Right cardiac atrium (tissue), 5 donors: ENCODE data around the gene EDC3. TPM values are rescaled to one million over a fixed set of nuclear protein-coding genes. Genes with fewer than 3 reads are reported as not detected.

Source experiments
- ATAC-seq, 2 donors: fragments of 200-7000 bp; cut with Tn5 transposase; one replicate each; pipeline versions ENCODE4 v1.8.0 to v1.9.1; 2020; ENCODE audit warnings: moderate library complexity in 2 of 2, mild to moderate bottlenecking in 1 of 2
- DNase-seq, 3 donors: peaks; one replicate each; pipeline ENCODE4 v3.0.0-alpha.2; 2020
- H3K27ac ChIP-seq: one replicate; pipeline ENCODE4 v1.5.1; 2013; ENCODE audit warnings: mild to moderate bottlenecking, low read length, control low read depth, moderate library complexity
- H3K27me3 ChIP-seq: one replicate; pipeline ENCODE4 v1.6.1; 2013; ENCODE audit not compliant: control insufficient read depth, insufficient read depth
- H3K4me1 ChIP-seq: one replicate; pipeline ENCODE4 v1.6.1; 2013; ENCODE audit warnings: low read length; ENCODE audit not compliant: control insufficient read depth, insufficient read depth
- H3K4me3 ChIP-seq: one replicate; pipeline ENCODE4 v1.5.1; 2013; ENCODE audit warnings: low read length, control low read depth
- H3K9me3 ChIP-seq: one replicate; pipeline ENCODE4 v1.6.1; 2013; ENCODE audit warnings: low read length; ENCODE audit not compliant: control insufficient read depth
- WGBS: extraction: QIAGEN DNeasy Blood & Tissue Kit; methylation state at CpG from one replicate; pipeline ENCODE4 v1.1.7; 2013; 5-methylcytosine and 5-hydroxymethylcytosine counted together
- intact Hi-C, 4 donors: fragments of 100-400 bp; cut with DNase I; formaldehyde crosslinking; loops; one replicate each; pipeline versions ENCODE4 v1.11.0 to v1.14.0; 2022 to 2023
- polyA plus RNA-seq: library from polyadenylated mRNA; stranded (reverse); fragments of 200-250 nt; gene quantifications from one replicate; pipeline ENCODE4 v1.2.3, GENCODE V29; 2013
- total RNA-seq, 4 donors: library from RNA; stranded (reverse); fragmentation: NEBNext Ultra II Directional; extraction: Animal tissue kit (Norgen Biotek cat#: 25700); gene quantifications; one replicate each; pipeline ENCODE4 v1.2.1, GENCODE V29; 2021
- donor health status: healthy with polysubstance abuse.
- donor health status: DM: no; HTN: yes; CAD: no.
- donor health status: DM: no; HTN: no; CAD: no.
- donor health status: DM: no; HTN: yes; CAD: no; lungs with severe emphysema.
- donor health status: DM: yes; HTN: yes; CAD: no.

The EDC3 gene
- total and polyA plus RNA-seq, 5 donors: 8.6 to 19.7 (median 15.4) TPM

DNA sequence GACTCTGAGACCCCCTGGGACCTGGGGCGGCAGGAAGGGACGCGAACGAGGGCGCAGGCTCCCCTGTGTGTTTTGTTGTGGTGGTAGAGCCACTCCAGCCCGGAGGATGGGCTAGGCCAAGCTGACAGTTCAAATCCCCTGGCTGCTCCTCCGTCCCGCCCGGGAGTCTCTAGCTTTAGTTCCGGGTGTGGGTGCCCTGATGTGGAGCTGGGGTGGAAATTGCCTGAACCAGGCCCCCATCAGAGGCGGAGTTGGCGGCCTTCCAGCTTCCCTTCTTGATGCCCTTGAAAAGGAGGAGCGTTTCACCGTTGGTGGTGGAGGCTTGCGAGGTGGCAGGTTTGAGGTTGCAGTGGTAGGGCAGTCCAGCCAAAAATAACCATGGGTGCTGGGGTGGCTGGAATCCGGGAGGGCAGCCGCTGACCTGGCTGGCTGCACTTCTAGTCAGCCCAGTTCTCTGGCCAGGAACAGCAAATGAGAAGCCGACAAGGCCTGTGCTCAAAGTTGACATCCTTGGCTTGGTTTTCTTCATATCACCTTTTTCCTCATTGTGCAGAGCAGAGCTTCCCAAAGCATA lies 79.4 kb downstream of the EDC3 start:
- peak overlapping the region; percentile 93 for H3K27ac ChIP-seq
- DNase-seq (peak; percentile 83 to 92 (median 90)), ATAC-seq (peak; percentile 5 to 15)
- under 1% methylated on average over 18 of the region's 18 CpGs for WGBS
- peak overlapping the region; percentile 89 for H3K4me3 ChIP-seq
- H3K9me3 ChIP-seq: no peaks in the 10 kb centered on the region
- no peaks in the 10 kb centered on the region for H3K27me3 ChIP-seq
- H3K4me1 ChIP-seq: peaks cover 4% of the 10 kb centered on the region
- intact Hi-C loops: loop anchor here in 2 of 4 donors (5.0 to 10.0 kb wide), 3 partner anchors 69 to 152 kb away; partner anchors contain the start of genes ARID3B (in 1 of the 2) and UBL7 (in 1 of the 2)

GRCh38 chr15:74615508-74616365 lies 80.1 kb downstream of the EDC3 start, which contains the start of gene CLK3:
Gene CLK3 (plus strand): TSS chr15:74615836. CDS start chr15:74619197, 3,361 bp downstream.
- DNase-seq (peak; percentile 97 to 99 (median 99)), ATAC-seq (peak; percentile 89 to 90)
- intact Hi-C loops: loop anchor here in 2 of 4 donors (5.0 to 10.0 kb wide), 3 partner anchors 68 to 151 kb away; partner anchors contain the start of genes ARID3B (in 1 of the 2) and UBL7 (in 1 of the 2)
- peak within 1 kb of the TSS; percentile 89 for H3K4me3 ChIP-seq
- peak within 1 kb of the TSS; percentile 93 for H3K27ac ChIP-seq
- under 1% methylated on average over 91 of the region's 91 CpGs for WGBS
- no peaks in the 10 kb centered on the region for H3K9me3 ChIP-seq
- no peaks in the 10 kb centered on the region for H3K27me3 ChIP-seq
- H3K4me1 ChIP-seq: peaks cover 4% of the 10 kb centered on the region

DNA sequence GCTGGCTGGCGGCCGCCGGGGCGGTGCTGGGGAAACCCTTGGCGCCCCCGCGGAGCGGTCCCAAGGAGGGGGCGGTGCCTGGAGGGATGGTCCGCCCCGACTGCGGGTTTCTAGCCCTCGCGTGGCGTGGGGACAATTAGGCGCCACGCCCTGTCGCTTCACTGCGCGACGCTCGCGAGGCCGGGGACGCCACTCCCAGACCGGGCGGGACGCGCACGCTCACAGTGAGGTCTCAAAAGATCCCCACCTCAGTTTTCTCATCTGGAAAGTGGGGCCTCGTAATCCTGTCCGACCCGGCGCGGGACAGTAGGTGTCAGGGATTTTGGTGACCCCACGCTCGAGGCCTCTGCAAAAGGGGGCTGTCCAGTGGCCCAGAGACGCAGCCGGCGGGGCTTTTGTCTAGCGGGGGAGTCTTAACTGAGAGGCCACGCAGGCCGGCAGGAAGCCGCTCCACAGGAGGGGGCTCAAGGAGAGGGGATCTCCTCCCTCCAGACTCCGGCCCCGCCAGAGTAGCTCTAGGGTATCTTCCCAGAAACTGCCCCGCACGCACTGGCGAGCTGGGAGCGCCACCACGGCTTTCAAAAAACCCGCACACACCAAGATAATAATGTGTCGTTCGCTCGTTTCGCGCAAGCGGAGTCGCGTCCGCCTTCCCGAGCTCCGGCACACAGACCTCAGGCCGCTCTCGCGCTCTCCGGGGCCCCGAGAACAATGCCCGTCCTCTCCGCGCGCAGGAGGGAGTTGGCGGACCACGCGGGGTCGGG lies 80.9 kb downstream of the EDC3 start:
- under 1% methylated on average over 76 of the region's 76 CpGs for WGBS
- Histone ChIP-seq H3K4me1 (peaks cover 10% of the 10 kb centered on the region), H3K27me3 (no peaks in the 10 kb centered on the region), H3K9me3 (no peaks in the 10 kb centered on the region), H3K27ac (peak overlapping the region; percentile 93), H3K4me3 (peak overlapping the region; percentile 89)
- ATAC-seq (peak; percentile 84 to 85), DNase-seq (peak; percentile 90 to 97 (median 96))
- intact Hi-C loops: loop anchor here in 3 of 4 donors (5.0 to 10.0 kb wide), 4 partner anchors 68 to 150 kb away; partner anchors contain the start of genes ARID3B (in 2 of the 3) and UBL7 (in 1 of the 3)

DNA sequence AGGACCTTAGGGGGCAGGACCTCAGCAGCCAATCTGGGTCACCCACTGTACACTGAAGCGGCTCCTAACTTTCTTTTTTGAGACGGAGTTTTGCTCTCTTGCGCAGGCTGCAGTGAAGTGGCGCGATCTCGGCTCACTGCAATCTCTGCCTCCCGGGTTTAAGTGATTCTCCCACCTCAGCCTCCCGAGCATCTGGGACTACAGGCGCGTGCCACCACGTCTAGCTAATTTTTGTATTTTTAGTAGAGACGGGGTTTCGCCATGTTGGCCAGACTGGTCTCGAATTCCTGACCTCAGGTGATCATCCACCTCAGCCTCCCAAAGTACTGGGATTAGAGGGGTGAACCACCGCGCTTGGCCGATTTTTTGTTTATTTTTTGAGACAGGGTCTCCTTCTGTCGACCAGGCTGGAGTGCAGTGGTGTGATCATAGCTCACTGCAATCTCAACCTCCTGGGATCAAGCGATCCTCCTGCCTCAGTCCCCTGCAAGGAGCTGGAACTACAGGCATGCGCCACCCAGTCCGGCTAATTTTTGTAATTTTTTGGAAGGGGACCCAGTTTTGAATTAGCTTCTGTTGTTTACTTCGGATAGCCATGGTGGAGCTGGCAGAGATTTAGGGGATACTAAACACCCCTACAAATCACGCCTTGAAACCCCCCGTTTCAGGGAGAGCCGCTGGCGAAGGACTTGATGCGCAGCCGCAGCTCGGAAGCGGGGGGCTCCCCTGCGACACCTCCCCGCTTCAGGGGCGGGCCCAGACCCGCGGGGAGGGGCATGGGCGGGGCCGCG lies 81.7 kb downstream of the EDC3 start:
- Histone ChIP-seq H3K4me1 (peaks cover 10% of the 10 kb centered on the region), H3K27me3 (no peaks in the 10 kb centered on the region), H3K9me3 (no peaks in the 10 kb centered on the region), H3K27ac (no peak overlapping the region), H3K4me3 (peak overlapping the region; percentile 89)
- no peak for ATAC-seq
- intact Hi-C loops: loop anchor here in 3 of 4 donors (5.0 to 10.0 kb wide), 3 partner anchors 69 to 149 kb away; partner anchors contain the start of genes ARID3B (in 2 of the 3) and UBL7 (in 1 of the 3)
- 32% methylated on average over 38 of the region's 38 CpGs for WGBS
- DNase-seq: peak in 1 of 3 donors; percentile 51

DNA sequence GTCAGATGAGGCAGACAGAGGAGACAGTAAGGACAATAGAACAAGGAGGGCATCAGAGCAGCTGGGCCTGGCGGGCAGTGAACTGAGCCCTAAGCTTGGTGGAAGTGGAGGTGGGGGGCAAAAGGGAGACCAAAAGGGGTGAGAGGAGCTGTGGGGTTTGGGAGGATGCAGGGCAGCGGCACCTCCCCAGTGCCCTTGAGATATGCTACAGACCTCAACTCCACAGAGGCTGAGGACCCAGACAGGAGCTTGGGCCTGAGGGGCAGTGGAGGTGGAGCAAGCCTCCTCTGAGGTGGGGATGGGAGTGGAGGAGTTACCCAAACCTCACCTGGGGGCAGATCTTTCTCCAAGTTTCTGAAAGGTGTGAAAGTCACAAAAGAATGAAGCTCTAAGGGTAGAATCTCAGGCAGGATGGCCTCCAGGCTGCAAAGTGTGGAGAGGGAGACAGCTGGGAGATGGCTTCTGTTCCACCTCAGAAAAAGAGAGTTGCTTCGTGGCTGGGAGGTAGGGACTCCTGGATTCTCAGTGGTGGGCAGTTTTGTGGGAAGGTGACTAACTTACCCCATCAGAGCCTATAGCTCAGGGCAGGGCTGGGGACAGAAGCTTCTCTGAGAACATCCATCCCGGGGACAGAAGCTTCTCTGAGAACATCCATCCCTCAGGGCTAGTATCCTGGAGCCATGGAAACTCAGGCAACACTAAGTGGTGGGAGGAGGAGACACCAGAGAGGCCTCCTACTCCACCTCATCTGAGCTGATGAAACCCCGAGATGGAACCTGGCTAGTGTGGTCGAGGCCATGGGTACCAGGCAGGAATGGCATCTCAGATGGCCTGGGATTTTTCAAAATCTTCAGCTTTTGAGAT lies 82.5 kb downstream of the EDC3 start:
- no peaks in the 10 kb centered on the region for H3K9me3 ChIP-seq
- ATAC-seq (no peak), DNase-seq (peak in 1 of 3 donors; percentile 39)
- H3K4me3 ChIP-seq: no peak overlapping the region
- intact Hi-C loops: loop anchor here in 3 of 4 donors (5.0 to 10.0 kb wide), 3 partner anchors 69 to 149 kb away; partner anchors contain the start of genes ARID3B (in 2 of the 3) and UBL7 (in 1 of the 3)
- 63% methylated on average over 6 of the region's 6 CpGs for WGBS
- H3K27me3 ChIP-seq: no peaks in the 10 kb centered on the region
- no peak overlapping the region for H3K27ac ChIP-seq
- H3K4me1 ChIP-seq: peaks cover 10% of the 10 kb centered on the region

- Histone ChIP-seq H3K4me3 (no peak overlapping the region), H3K27me3 (no peaks in the 10 kb centered on the region), H3K9me3 (no peaks in the 10 kb centered on the region), H3K27ac (no peak overlapping the region), H3K4me1 (peaks cover 8% of the 10 kb centered on the region)
- ATAC-seq: no peak
- intact Hi-C loops: loop anchor here in 3 of 4 donors (5.0 to 10.0 kb wide), 3 partner anchors 68 to 148 kb away; partner anchors contain the start of genes ARID3B (in 2 of the 3) and UBL7 (in 1 of the 3)
- 84% methylated on average over 2 of the region's 2 CpGs for WGBS
- peak in 1 of 3 donors; percentile 41 for DNase-seq
These were observed 83.1 kb downstream of the EDC3 start for GRCh38 chr15:74612677-74613076.

- ATAC-seq: no peak
- H3K27ac ChIP-seq: no peak overlapping the region
- H3K4me1 ChIP-seq: peaks cover 6% of the 10 kb centered on the region
- 88% methylated on average over 6 of the region's 6 CpGs for WGBS
- intact Hi-C loops: loop anchor here in 3 of 4 donors (5.0 to 10.0 kb wide), 3 partner anchors 67 to 147 kb away; partner anchors contain the start of genes ARID3B (in 2 of the 3) and UBL7 (in 1 of the 3)
- no peaks in the 10 kb centered on the region for H3K9me3 ChIP-seq
- no peaks in the 10 kb centered on the region for H3K27me3 ChIP-seq
- DNase-seq: no peak
- H3K4me3 ChIP-seq: no peak overlapping the region
These were observed 84.0 kb downstream of the EDC3 start for GRCh38 chr15:74611834-74612233.

DNA sequence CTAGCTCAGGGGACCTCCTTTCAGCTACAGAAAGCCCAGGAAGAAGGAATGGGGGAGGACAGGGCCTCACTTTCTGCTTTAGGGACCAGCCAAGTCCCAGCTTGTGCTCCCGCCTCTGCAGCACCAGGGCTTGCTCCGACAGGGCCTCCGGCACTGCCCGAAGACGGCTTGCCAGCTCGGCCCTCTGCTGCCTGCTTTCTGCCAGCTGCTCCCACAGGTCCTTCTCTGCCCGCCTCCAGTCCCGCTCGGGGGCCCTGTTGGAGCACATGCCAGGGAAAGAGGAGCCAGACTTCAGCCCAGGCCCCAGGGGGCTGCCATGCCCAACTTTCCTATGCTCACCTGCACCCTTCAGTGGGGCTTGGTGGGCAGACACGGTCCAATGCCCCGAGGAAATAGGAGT lies 84.5 kb downstream of the EDC3 start:
- DNase-seq (peak in 2 of 3 donors; percentile 58 to 73), ATAC-seq (no peak)
- Histone ChIP-seq H3K4me3 (no peak overlapping the region), H3K27me3 (no peaks in the 10 kb centered on the region), H3K27ac (no peak overlapping the region), H3K9me3 (no peaks in the 10 kb centered on the region), H3K4me1 (peaks cover 6% of the 10 kb centered on the region)
- WGBS: 74% methylated on average over 11 of the region's 11 CpGs
- intact Hi-C loops: loop anchor here in 3 of 4 donors (5.0 to 10.0 kb wide), 3 partner anchors 67 to 147 kb away; partner anchors contain the start of genes ARID3B (in 2 of the 3) and UBL7 (in 1 of the 3)
